Keratinocyte (primary cell): ENCODE data around the gene SMYD3.

ENCODE experiments used
- CTCF ChIP-seq, 3 experiments: IDR thresholded peaks in 1 of 3; conservative IDR thresholded peaks in 1 of 3; optimal IDR thresholded peaks in 1 of 3; 2 replicates in 2 of 3; 3 replicates in 1 of 3; pipeline versions ENCODE3 to v1.5.1; 2011; ENCODE audit warnings: low read length in 3 of 3, mild to moderate bottlenecking in 3 of 3, moderate library complexity in 2 of 3, control low read depth in 1 of 3, inconsistent platforms in 1 of 3; ENCODE audit not compliant: insufficient read depth in 2 of 3; ENCODE audit errors: extremely low read depth in 1 of 3
- EZH2 ChIP-seq: IDR thresholded peaks from one replicate; pipeline ENCODE4 v1.6.1; 2012; ENCODE audit warnings: inconsistent platforms, mild to moderate bottlenecking, low read length, moderate library complexity

- TF ChIP-seq CTCF (optimal IDR thresholded peaks at IDR 0.05 in 1 of 3, IDR thresholded peaks at IDR 0.05 in 1 of 3, conservative IDR thresholded peaks at IDR 0.05 in 1 of 3; ENCODE audit: extremely low read depth in 1 of 3, insufficient read depth in 2 of 3, low read length in 3 of 3) (no peak), EZH2 (no peak)
These were observed 734.8 kb downstream of the SMYD3 start for GRCh38 chr1:245772325-245772724.
